Posterior cingulate gyrus (tissue), 11 donors: ENCODE data around the gene CHCHD4.

ENCODE experiments used
- DNase-seq, 10 donors: peaks; one replicate each; pipeline versions ENCODE4 v3.0.0 to v3.0.0-alpha.2; 2020 to 2021; ENCODE audit warnings: mixed read lengths in 3 of 10
- intact Hi-C: fragments of 100-400 bp; cut with DNase I; formaldehyde crosslinking; loops from one replicate; pipeline ENCODE4 v1.15.1; 2023

CHCHD4 gene

DNA sequence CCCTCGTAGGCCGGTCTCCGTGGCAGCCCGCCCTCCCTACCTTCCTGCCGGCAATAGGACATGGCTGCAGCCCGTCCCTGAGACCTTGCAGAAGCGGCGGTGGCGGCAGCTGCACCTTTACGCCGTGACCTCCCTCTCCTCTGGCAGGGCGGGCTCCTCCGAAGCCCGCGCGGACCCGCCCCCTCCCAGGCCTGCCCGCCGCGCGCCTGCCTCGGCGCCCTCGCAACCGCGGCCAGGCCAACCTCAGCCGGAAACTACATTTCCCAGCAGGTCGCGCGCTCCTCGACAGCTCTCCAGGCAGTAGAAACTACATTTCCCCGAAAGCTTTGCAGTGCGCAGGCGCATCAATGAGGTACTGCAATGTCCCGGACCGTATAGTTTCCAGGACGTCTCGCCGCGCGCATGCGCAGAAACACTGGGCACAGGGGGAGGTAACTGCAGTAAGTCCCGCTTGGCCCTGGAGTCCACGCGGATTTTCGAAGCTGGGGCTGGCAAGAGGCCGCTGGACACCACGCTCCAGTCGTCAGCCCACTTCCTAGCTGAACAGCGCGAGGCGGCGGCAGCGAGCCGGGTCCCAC is at the start of gene CHCHD4, which contains the start of gene TMEM43:
Gene CHCHD4, minus strand, starts transcription at position 256 of the 578 bp plus-strand sequence. Its CDS starts 194 bp downstream, at position 62.
Gene TMEM43, plus strand, starts transcription at position 438 of the 578 bp plus-strand sequence. CDS start 142 bp downstream, outside the sequence.
- intact Hi-C loops: loop anchor here (1.0 to 2.0 kb wide), 2 partner anchors 54 to 230 kb away; partner anchors contain the start of genes LSM3 and XPC
- peak; percentile 99 to 100 (median 100) for DNase-seq

DNA sequence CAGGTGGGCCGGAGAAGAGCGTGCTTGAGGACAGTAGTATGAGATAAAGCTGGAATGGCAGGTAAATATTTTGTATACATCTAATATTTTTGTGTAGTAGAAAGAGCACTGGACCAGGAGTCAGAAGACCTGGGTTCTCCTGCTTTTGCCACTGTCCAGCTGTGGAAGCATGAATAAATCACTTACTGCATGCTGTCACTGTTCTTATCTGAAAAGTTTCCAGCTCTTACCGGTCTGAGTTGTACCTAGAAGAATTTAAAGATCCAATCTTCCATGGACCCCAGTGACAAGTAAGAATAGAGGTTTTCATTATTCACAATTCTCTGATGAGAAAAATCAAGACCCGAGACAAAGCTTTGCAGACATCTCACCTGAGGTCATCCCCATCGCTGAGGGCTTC is 47.8 kb upstream of the CHCHD4 start:
- DNase-seq: no peak
- intact Hi-C loops: no loop called here

DNA sequence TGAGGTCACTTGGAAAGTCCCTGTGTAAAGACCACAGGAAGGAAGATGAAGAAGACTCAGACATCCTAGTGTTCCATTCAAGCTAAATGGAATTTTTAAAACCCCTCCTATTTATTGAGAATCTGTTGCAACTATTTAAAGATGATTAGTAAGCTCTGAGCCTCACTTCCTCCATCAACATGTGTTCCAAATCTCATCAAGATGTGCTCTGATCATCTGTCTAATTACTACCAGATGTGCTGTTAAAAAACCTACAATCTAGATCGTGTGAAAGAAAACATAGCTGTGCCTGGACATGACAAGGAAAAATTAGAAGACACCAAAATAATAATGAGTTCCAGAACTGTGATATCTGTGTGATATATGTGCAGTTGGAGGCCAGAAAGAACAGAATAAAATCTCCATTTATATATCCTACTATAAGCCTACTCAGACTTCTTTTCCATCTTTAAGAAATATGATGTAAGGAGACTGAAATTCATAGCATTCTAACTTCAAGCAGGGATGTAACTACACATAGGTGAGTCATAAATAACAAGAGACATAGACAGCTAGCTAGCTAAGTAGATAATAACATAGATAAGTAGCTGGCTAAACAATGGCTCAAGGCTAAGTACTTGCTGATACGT is 46.0 kb upstream of the CHCHD4 start:
- intact Hi-C loops: no loop called here
- no peak for DNase-seq

DNA sequence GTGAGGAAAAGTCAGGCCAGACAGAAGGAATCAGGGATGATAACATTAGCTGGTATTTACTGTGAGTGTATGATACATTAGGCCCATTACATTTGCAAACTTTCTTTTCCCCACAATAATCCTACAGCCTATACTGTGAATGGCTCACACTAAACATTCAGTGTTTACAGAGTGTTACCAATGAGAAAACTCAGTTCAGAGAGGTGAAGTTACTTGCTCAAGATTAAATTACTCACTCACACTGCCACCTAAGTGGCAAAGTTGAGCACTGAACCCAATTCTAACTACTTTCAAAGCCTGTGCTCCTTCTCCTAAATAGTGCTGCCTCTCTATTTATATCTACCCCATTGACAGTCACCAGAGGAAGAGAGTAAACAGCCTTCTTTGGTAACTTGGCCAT is 45.2 kb upstream of the CHCHD4 start:
- intact Hi-C loops: no loop called here

DNA sequence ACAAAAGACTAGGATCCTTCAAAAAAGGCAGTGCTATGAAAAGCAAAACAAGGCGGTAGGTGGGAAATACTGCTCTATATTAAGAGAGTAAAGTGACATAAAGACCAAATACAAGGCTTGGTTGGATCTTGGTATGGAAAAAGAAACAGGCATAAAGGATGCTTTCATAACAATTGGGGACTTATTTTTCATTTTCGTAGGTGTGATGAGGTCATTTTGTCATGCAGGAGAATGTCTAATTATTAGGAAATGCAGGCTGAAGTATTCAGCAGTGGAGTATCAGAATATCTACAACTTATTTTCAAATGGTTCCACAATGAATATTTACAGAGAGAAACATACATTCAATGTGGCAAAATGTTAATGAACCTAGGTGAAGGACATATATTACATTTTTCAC is 44.8 kb upstream of the CHCHD4 start:
- no peak for DNase-seq
- intact Hi-C loops: no loop called here

More for the DNA sequence above, 45.2 kb upstream of the CHCHD4 start:
- DNase-seq: no peak

DNA sequence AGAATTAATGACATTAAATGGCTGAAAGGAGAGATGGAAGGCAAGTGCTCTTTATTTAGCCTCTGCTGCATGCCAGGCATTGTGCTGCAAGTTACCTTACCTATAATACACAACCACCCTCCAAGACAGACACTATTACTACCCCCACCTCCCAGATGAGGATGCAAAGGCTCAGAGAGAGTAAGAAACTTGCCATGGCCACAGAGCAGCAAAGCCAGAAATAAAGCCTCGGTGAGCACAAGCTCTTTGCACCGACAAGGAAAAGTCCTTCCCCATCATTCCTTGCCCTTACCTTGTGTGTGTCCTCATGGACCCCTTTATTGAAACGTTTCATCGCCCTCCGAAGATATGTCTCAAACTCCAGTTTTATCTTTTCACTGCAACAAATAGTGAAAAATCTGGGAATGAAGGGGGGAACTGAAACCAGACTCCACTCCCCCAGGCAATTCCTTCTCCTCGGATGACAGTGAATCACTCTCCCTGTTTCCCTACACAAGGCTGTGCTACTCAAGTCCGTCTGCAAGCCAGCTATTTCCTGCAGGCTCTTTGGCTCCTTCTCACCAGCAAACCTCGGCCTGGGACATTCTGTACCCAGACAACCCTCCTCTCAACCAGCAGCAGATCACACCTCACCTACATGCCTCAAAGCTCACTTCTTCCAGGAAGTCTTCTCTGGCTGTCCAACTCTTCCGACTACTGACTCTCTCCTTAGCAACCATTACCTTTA is 42.4 kb upstream of the CHCHD4 start:
- no peak for DNase-seq
- intact Hi-C loops: no loop called here

DNA sequence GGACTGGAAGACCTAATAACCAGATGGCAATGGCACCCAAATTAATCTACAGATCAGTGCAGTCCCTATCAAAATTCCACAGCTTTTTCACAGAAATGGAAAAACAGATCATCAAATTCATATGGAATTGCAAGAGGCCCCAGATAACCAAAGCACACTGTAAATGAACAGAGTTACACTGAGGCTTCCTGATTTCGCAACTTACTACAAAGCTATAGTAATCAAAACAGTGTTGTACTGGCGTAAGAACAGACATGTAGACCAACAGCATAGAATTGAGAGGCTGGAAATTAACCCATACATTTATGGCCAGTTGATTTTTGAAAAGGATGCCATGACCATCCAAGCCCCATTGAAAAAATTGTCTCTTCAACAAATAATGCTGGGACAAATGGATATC is 37.5 kb upstream of the CHCHD4 start:
- DNase-seq: no peak
- intact Hi-C loops: no loop called here

DNA sequence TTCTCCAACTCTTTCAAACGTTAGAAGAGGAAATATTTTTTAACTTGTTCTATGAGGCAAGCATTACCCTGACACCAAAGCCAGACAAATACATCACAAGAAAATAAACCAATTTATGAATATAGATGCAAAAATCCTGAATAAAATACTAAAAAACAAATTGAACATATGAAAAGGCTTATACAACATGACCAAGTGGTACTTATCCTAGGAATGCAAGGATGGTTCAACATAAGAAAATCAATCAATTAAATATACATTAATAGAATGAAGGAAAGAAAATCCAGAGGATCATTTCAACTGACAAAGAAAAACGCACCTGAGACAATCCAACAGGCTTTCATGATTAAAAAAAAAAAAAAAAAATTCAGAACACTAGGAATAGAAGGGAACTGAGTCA is 36.6 kb upstream of the CHCHD4 start:
- intact Hi-C loops: no loop called here
- no peak for DNase-seq

DNA sequence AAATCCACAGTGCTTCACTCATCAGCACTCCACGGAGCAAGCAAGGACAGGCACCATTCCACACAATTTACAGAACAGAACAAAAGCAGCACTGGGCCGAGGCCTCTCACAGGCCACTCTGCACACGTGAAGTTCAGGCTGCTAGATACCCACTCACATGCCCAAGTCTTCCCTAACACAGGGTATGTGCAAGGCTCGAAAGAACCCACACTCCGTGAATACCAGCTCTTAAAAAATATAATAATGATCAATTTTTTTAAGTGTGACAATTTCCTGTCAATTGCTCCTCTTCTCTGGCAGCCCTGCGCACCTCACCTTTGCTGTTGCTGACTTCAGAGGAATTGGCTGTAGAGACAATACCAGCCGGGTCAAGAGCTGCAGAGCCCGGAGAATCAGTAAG is 34.8 kb upstream of the CHCHD4 start:
- no peak for DNase-seq
- intact Hi-C loops: no loop called here

DNA sequence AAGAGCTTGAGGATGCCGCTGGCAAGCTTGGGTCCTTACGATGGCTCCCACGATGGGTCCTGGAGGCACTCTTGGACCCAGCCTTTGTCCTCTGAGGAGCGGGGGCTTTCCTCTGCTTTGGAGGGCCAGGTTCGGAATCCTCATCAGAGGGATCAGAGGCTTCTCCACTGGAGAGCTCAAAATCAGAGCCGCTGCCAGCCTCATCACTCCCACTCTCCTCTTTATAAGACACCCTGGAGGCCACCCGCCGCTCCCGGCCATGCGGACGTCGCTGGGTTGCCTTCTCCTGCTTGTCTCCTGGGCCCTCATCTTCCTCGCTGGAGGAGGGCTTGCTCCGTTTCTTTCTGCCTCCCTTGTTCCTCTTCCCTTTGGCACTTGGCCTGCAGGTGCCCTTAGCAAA is 33.7 kb upstream of the CHCHD4 start:
- DNase-seq: no peak
- intact Hi-C loops: no loop called here

DNA sequence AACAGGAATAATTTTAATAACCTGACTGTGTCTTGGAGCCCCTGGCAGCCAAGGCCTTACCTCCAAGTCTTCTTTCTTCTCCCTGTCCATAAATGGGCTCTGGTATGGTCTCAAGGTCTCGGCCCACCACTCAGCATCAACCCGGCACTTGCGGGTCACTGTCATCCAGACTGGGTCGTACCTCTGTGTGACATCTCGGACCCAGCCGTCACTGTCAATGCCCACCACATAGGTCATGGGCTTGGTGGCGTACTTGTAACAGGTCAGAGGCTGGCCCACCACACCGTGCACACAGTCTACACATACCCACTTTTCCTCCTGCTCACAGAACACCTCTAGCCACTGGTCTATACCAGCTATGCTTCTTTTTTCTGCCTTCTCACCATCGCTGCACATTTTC is 33.3 kb upstream of the CHCHD4 start:
- intact Hi-C loops: no loop called here

DNA sequence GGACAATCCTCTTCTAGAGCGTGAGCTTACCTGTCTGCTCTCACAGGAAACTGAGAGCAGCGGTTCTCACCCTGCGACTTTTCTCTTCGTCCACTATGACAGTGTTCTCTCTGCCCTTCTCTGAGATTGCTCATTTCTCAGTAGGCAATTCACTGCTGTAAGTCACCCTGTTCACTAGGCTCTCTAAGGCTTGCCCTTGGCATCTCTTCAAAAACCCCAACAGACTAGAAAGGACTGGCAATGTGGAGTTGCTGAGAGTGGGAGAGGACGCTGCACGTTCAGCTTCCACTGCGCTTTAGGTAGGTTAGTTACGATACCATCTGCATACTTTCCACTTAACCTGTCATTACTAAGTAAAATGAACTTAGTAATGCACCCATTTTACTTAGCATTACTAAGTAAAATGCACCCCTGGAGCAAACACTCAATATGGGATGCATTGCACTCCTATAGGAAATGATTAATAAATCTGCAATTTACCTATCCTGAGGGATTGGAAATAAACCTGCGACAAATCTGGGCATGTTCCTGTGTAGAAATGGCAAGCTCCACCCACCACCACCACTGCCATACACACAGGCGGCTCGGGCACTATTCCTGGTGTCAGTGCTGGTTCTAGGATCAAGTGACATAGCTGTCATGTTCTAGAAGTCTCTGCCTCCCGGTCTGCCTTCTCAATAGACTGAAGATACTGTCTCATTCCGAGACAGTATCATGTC is 32.3 kb upstream of the CHCHD4 start:
- DNase-seq: no peak
- intact Hi-C loops: no loop called here

More for the DNA sequence above, 33.3 kb upstream of the CHCHD4 start:
- no peak for DNase-seq

DNA sequence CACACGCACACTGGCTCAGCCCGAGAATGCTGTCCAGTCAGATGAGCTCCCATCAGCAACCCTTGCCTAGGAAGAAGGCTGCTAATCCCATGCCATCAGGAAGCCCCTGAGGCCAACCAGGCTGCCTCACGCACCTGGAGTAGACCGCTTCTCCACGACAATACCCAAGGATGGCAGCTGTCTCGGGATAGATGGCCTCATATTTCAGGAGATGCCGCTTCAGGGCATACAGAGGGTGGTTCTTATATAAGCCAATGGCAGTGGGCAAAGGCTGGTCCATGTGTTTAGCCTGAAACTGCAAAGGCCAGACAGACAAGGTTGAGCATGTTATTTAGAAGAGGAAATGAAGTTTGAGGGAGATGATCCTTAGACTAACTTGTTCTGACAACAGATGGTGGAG is 31.5 kb upstream of the CHCHD4 start:
- intact Hi-C loops: no loop called here
- DNase-seq: no peak

DNA sequence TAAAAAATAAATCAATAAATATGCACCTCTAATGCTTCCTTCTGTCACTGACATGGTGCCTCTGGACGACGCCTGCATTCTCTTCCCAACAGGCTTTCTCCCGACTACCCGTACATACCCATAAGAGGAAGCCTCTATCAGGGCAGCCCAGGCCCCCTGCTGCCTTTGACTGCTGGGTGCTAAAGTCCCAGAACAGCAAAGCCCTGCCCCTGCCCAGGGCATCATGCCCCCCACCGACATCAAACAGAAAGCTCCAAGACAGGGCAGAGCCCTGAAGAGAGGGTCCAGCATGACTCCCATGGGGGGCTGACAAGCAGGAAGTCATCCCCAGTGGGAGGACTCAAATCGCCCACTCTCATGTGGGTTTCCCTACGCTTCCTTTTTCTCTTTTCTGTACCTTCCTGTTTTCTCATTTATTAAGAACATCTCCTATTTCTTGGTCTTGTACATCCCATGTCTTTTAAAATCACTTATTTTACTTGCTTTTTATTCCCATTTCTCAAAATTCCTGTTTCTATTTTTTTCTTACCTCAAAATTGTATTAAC is 30.3 kb upstream of the CHCHD4 start:
- no peak for DNase-seq
- intact Hi-C loops: no loop called here

DNA sequence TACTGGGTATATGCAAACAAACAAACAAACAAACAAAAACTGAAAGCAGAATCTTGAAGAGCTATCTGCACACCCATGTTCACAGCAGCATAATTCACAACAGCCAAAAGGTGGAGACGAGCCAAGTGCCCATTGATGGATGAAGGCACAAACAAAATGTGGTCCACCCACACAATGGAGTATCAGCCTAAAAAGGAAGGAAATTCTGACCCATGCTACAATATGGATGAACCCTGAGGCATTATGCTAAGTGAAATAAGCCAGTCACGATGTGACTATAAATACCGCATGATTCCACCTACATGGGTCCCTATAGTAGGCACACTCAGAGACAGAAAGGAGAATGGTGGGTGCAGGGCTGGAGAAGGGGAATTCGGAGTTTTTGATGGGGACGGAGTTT is 29.6 kb upstream of the CHCHD4 start:
- no peak for DNase-seq
- intact Hi-C loops: no loop called here

DNA sequence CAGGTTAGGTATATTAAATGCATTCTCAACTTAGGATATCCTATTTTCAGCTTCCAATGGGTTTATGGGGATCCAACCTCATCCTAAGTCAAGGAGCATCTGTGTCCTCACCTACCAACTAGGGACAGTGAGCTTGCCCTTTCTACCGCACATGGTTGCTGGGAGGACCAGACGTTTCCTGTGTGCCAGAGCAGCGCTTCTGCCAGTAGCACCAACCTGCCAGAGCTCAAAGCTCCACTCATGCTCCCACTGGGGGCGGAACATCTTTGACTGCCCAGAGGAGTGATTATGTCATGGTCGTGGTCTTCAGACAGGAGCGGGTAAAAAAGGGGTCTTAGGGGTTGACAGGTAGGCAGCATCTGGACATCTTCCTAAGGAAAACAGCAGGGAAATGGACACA is 29.0 kb upstream of the CHCHD4 start:
- no peak for DNase-seq
- intact Hi-C loops: no loop called here

DNA sequence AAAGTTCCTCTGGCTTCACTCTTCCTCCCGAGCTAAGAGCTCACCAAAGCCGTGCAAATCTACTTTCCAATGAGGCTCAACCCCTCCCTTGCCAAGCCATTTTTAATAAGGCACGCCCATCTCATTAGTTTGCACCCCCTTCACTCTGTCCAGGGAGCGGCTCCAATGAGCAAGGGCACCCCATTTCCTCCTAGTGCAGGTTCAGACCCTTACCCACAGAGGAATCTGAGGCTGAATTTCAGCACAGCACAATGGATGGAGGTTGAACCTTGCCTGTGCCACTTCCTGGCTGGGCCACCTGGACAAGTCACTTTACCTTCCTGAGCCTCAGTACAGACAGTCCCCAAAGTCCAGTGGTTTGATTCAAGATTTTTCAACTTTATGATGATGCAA is 28.3 kb upstream of the CHCHD4 start:
- no peak for DNase-seq

DNA sequence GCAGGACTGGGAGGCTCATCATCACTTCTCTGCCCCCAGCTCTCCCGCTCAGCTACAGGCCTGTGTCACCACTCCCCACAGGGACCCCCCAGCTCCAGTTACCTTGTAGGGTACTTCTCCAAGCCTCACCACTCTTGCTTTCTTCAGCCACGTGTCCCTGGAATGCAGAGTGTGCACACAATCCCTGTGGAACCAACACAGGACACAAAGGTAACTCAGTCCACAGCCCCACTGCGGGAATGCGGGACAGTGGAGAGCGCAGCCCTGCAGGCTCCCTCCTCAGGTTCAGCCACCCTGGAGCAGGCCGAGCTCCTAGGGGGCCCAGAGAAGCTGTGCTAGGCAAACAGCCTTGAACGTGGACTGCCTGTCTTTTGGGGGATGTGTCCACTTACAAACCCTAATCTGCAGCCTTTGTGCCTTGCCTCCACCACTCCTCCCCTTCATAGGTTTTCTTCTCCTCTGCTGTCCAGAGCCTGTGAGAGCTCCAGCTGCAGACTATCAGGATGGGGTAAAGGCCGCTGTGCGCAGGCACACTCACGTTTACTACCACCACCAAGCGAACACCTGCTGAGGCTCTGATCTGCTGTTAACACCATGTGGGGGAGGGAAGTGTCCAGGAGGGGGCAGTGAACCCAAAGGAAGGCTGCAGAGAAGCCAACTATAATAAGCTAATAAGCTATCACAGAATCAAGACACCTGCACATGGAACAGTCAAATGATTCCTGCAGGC is 27.7 kb upstream of the CHCHD4 start:
- intact Hi-C loops: no loop called here
- DNase-seq: no peak

More for the DNA sequence above, 28.3 kb upstream of the CHCHD4 start:
- intact Hi-C loops: no loop called here

DNA sequence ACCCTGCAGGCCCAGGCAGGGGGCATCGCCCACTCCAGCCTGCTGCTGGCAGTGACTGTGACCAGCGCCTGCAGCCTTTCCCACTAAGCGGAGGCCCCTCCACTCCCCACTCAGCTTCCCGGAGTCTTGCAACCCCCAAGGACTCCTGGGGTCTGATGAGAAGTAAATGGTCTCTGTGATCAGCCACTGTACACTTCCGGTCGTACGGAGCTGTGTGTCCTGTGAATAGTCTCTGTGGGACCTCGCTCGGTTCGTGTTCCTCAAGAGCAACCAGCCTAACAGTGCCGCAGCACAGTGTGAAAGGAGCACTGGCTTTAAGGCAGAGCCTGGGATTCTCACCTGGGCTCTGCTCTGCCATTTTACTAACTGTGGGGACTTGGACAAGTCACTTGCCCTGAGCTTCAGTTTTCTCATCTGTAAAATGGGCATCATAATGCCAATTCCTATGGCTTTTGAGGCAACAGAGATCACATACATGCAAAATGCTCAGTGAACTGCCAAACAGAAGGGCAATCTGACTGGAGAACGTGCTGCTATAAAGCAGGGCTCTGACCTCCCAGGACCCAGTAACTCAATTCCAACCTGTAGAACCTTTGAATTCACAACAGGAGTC is 26.9 kb upstream of the CHCHD4 start:
- DNase-seq: no peak
- intact Hi-C loops: no loop called here
